SK-N-SH treated with all-trans-retinoic acid at 6 μM for 48 hours (cell line): Measurements from ENCODE around the gene NXN.
"Not testable (repeated sequence)": the region's sequence is repeated elsewhere in the genome, so short reads cannot be mapped to it uniquely, and the experiment has no call there.

Source experiments
- ATAC-seq: fragments of 200-7000 bp; cut with Tn5 transposase; 3 replicates; pipeline ENCODE4 v1.9.1; 2020; ENCODE audit warnings: mild to moderate bottlenecking, moderate library complexity
- BACH2 ChIP-seq: fragments of 250-450 bp; sonication (Bioruptor Pico); IDR thresholded peaks from 2 replicates; pipeline ENCODE4 v1.9.0; 2021; ENCODE audit warnings: mild to moderate bottlenecking, borderline replicate concordance
- CREB5 ChIP-seq: fragments of 250-450 bp; sonication (Bioruptor Pico); IDR thresholded peaks from 2 replicates; pipeline ENCODE4 v1.5.1; 2020; ENCODE audit warnings: low read depth, mild to moderate bottlenecking, moderate library complexity
- CSDC2 ChIP-seq: fragments of 250-450 bp; sonication (Bioruptor Pico); IDR thresholded peaks from 2 replicates; pipeline ENCODE4 v1.5.0; 2020; ENCODE audit warnings: mild to moderate bottlenecking, moderate library complexity
- CSRNP3 ChIP-seq: fragments of 250-450 bp; sonication (Bioruptor Pico); IDR thresholded peaks from 2 replicates; pipeline ENCODE4 v1.5.1; 2021; ENCODE audit warnings: mild to moderate bottlenecking, moderate library complexity
- ESRRG ChIP-seq: fragments of 250-450 bp; sonication (Bioruptor Pico); IDR thresholded peaks from 2 replicates; pipeline ENCODE4 v1.6.1; 2021; ENCODE audit warnings: mild to moderate bottlenecking
- GLIS3 ChIP-seq: fragments of 250-450 bp; sonication (Bioruptor Pico); IDR thresholded peaks from 2 replicates; pipeline ENCODE4 v1.5.0; 2020; ENCODE audit warnings: mild to moderate bottlenecking, moderate library complexity
- ISL1 ChIP-seq: fragments of 250-450 bp; sonication (Bioruptor Pico); IDR thresholded peaks from 2 replicates; pipeline ENCODE4 v2.1.2; 2022; ENCODE audit warnings: mild to moderate bottlenecking, moderate library complexity
- PATZ1 ChIP-seq: fragments of 250-450 bp; sonication (Bioruptor Pico); IDR thresholded peaks from 2 replicates; pipeline ENCODE4 v1.8.0; 2020; ENCODE audit warnings: mild to moderate bottlenecking, moderate library complexity, borderline replicate concordance
- POU6F1 ChIP-seq: fragments of 250-450 bp; sonication (Bioruptor Pico); IDR thresholded peaks from 2 replicates; pipeline ENCODE4 v1.8.0; 2021; ENCODE audit warnings: low read depth, mild to moderate bottlenecking, moderate library complexity, borderline replicate concordance
- RARB ChIP-seq: fragments of 250-450 bp; sonication (Bioruptor Pico); IDR thresholded peaks from 2 replicates; pipeline ENCODE4 v1.8.0; 2021; ENCODE audit warnings: mild to moderate bottlenecking, moderate library complexity
- TCF4 ChIP-seq: fragments of 250-450 bp; sonication (Bioruptor Pico); IDR thresholded peaks from 2 replicates; pipeline ENCODE4 v1.8.0; 2021; ENCODE audit warnings: mild to moderate bottlenecking, moderate library complexity, borderline replicate concordance
- TOX ChIP-seq: fragments of 250-450 bp; sonication (Bioruptor Pico); IDR thresholded peaks from 2 replicates; pipeline ENCODE4 v1.8.0; 2021; ENCODE audit warnings: mild to moderate bottlenecking, moderate library complexity, borderline replicate concordance
- ZC3H10 ChIP-seq: fragments of 250-450 bp; sonication (Bioruptor Pico); IDR thresholded peaks from 2 replicates; pipeline ENCODE4 v1.5.1; 2021; ENCODE audit warnings: mild to moderate bottlenecking, moderate library complexity
- ZFP3 ChIP-seq: fragments of 250-450 bp; sonication (Bioruptor Pico); IDR thresholded peaks from 2 replicates; pipeline ENCODE4 v1.5.0; 2020; ENCODE audit warnings: mild to moderate bottlenecking, moderate library complexity
- ZNF565 ChIP-seq: fragments of 450-650 bp; formaldehyde crosslinking; conservative IDR thresholded peaks from 2 replicates; pipeline ENCODE4 v1.5.0; 2020; ENCODE audit warnings: low read depth, mild to moderate bottlenecking, moderate library complexity
- ZNF70 ChIP-seq: fragments of 450-650 bp; formaldehyde crosslinking; IDR thresholded peaks from 2 replicates; pipeline ENCODE4 v1.5.0; 2020; ENCODE audit warnings: mild to moderate bottlenecking, moderate library complexity
- ZNF8 ChIP-seq: fragments of 450-650 bp; formaldehyde crosslinking; IDR thresholded peaks from 2 replicates; pipeline ENCODE4 v1.5.0; 2020; ENCODE audit warnings: mild to moderate bottlenecking, moderate library complexity

NXN gene

GRCh38 chr17:835263-835662 is 144.3 kb downstream of the NXN start:
- TF ChIP-seq CSDC2 (CRISPR knock-in tag) (no peak), POU6F1 (no peak), CSRNP3 (CRISPR knock-in tag) (no peak), ESRRG (CRISPR knock-in tag) (no peak)
- TF ChIP-seq, all 23 proteins: peak for 0
- peak; percentile 99 for ATAC-seq

- no peak for TF ChIP-seq CREB5 (CRISPR knock-in tag)
- TF ChIP-seq TOX (CRISPR knock-in tag): no peak
- TF ChIP-seq PATZ1 (CRISPR knock-in tag): no peak
- ATAC-seq: no peak
These were observed 145.4 kb downstream of the NXN start for GRCh38 chr17:834136-834535.

- no peak for ATAC-seq
- TF ChIP-seq TCF4 (CRISPR knock-in tag): no peak
- no peak for TF ChIP-seq ZNF8 (CRISPR knock-in tag)
- TF ChIP-seq ISL1: no peak
- no peak for TF ChIP-seq RARB (CRISPR knock-in tag)
- TF ChIP-seq POU6F1: no peak
- TF ChIP-seq PATZ1 (CRISPR knock-in tag): no peak
- TF ChIP-seq ZNF70 (CRISPR knock-in tag): no peak
- no peak for TF ChIP-seq CSRNP3 (CRISPR knock-in tag)
- TF ChIP-seq CREB5 (CRISPR knock-in tag): no peak
- TF ChIP-seq ZNF565 (CRISPR knock-in tag): no peak
- no peak for TF ChIP-seq ESRRG (CRISPR knock-in tag)
These were observed 148.6 kb downstream of the NXN start for GRCh38 chr17:830950-831349.

- ATAC-seq: no peak
- TF ChIP-seq PATZ1 (CRISPR knock-in tag) (no peak), ZFP3 (no peak), BACH2 (CRISPR knock-in tag) (no peak), GLIS3 (CRISPR knock-in tag) (no peak), CREB5 (CRISPR knock-in tag) (no peak), RARB (CRISPR knock-in tag) (no peak), ZNF565 (CRISPR knock-in tag) (no peak), ZC3H10 (CRISPR knock-in tag) (no peak), ISL1 (no peak)
These were observed 149.2 kb downstream of the NXN start for GRCh38 chr17:830381-830780.

GRCh38 chr17:829614-830013 is 150.0 kb downstream of the NXN start:
- not testable (repeated sequence) for ATAC-seq
